ENCODE data around the gene AIFM2. TPM values are rescaled to one million over a fixed set of nuclear protein-coding genes. Genes with fewer than 3 reads are reported as not detected.

The AIFM2 gene
- total RNA-seq, 1 experiment from 2014 or later, result 16.6 TPM

- intact Hi-C loops (cut with micrococcal nuclease; ENCODE audit: unreplicated experiment), result no loop called here
- ATAC-seq (no peak), DNase-seq (ENCODE audit: low read depth, low spot score) (no peak)
- TF ChIP-seq TCF7L2 (IDR thresholded peaks at IDR 0.05; ENCODE audit: low read depth, low read length), result no peak
- no peak for TF ChIP-seq POLR2AphosphoS5 (IDR thresholded peaks at IDR 0.05; ENCODE audit: low read depth, low read length)
- TF ChIP-seq SIN3A (IDR thresholded peaks at IDR 0.05; ENCODE audit: borderline replicate concordance, insufficient read depth, low read depth, low read length), result no peak
- TF ChIP-seq CTCF (IDR thresholded peaks at IDR 0.05), result no peak
- TF ChIP-seq REST (IDR thresholded peaks at IDR 0.05; ENCODE audit: insufficient read depth in 1 of 2, low read depth in 2 of 2, low read length in 1 of 2), result no peak
- H3K9me3 ChIP-seq (ENCODE audit: control insufficient read depth, insufficient read depth, low read depth, low read length), result no peaks in the 10 kb centered on the region
- ChIA-PET POLR2A (no interaction called here), CTCF (no interaction called here)
- no TSS peak for BruUV-seq (replicated peaks)
- in situ Hi-C loops (cut with HindIII; ENCODE audit: low pct_unique_long_range_greater_than_20kb, low sequenced_read_pairs), result no loop called here
- no peaks in the 10 kb centered on the region for H3K27me3 ChIP-seq (ENCODE audit: control insufficient read depth, insufficient read depth, low read length)
- H3K36me3 ChIP-seq (ENCODE audit: control insufficient read depth, insufficient read depth, low read length), result no peaks in the 10 kb centered on the region
- no peak overlapping the region for H3K4me3 ChIP-seq (ENCODE audit: low read depth in 2 of 2, low read length in 2 of 2)
- H3K27ac ChIP-seq (ENCODE audit: low read length), result no peak overlapping the region
- peaks cover 2% of the 10 kb centered on the region for H3K4me1 ChIP-seq (ENCODE audit: control insufficient read depth, insufficient read depth, low read length)
Observed at GRCh38 chr10:70139997-70140250, 7.3 kb upstream of the AIFM2 start.

- H3K9me3 ChIP-seq (ENCODE audit: control insufficient read depth, insufficient read depth, low read depth, low read length), result no peaks in the 10 kb centered on the region
- TF ChIP-seq REST (IDR thresholded peaks at IDR 0.05; ENCODE audit: insufficient read depth in 1 of 2, low read depth in 2 of 2, low read length in 1 of 2) (no peak), POLR2AphosphoS5 (IDR thresholded peaks at IDR 0.05; ENCODE audit: low read depth, low read length) (no peak), CTCF (IDR thresholded peaks at IDR 0.05) (no peak), SIN3A (IDR thresholded peaks at IDR 0.05; ENCODE audit: borderline replicate concordance, insufficient read depth, low read depth, low read length) (no peak), TCF7L2 (IDR thresholded peaks at IDR 0.05; ENCODE audit: low read depth, low read length) (no peak)
- H3K27ac ChIP-seq (ENCODE audit: low read length), result no peak overlapping the region
- in situ Hi-C loops (cut with HindIII; ENCODE audit: low pct_unique_long_range_greater_than_20kb, low sequenced_read_pairs), result no loop called here
- no peak overlapping the region for H3K4me3 ChIP-seq (ENCODE audit: low read depth in 2 of 2, low read length in 2 of 2)
- no TSS peak for BruUV-seq (replicated peaks)
- POLR2A ChIA-PET, result no interaction called here
- CTCF ChIA-PET, result no interaction called here
- intact Hi-C loops (cut with micrococcal nuclease; ENCODE audit: unreplicated experiment), result no loop called here
- no peaks in the 10 kb centered on the region for H3K27me3 ChIP-seq (ENCODE audit: control insufficient read depth, insufficient read depth, low read length)
- no peaks in the 10 kb centered on the region for H3K36me3 ChIP-seq (ENCODE audit: control insufficient read depth, insufficient read depth, low read length)
- ATAC-seq (no peak), DNase-seq (ENCODE audit: low read depth, low spot score) (no peak)
- no peaks in the 10 kb centered on the region; the same call in 1 of the 2 replicates for H3K4me1 ChIP-seq (ENCODE audit: control insufficient read depth, insufficient read depth, low read length)
Observed at GRCh38 chr10:70139151-70139996, 6.7 kb upstream of the AIFM2 start.

Data from Panc1 (cell line).